Pancreas (tissue), 10 donors: ENCODE data around the gene NSF. TPM values are rescaled to one million over a fixed set of nuclear protein-coding genes. Genes with fewer than 3 reads are reported as not detected.

Experiments
- ATAC-seq, 4 donors: fragments of 200-7000 bp; cut with Tn5 transposase; one replicate each; pipeline versions ENCODE4 v1.8.0 to v1.9.1; 2020; ENCODE audit warnings: mild to moderate bottlenecking in 4 of 4, moderate library complexity in 4 of 4
- DNase-seq, 6 donors: peaks; one replicate each; pipeline ENCODE4 v3.0.0-alpha.2; 2020
- FAIRE-seq: peaks from 2 replicates; lab custom pipeline; 2012; peaks lifted over from hg19 to GRCh38; lab: Jason Lieb, UNC
- H3K27ac ChIP-seq, 4 donors: fragments of 200-600 bp; sonication (generic); 1 replicate in 3 of 4; 2 replicates in 1 of 4; pipeline versions ENCODE4 v1.5.0 to v1.8.0; 2020
- H3K27me3 ChIP-seq, 4 donors: fragments of 200-600 bp; one replicate each; pipeline ENCODE4 v1.8.0; 2021
- H3K36me3 ChIP-seq, 3 donors: fragments of 200-600 bp; sonication (generic) in 1 of 3; one replicate each; pipeline versions ENCODE4 v1.5.0 to v1.8.0; 2020 to 2021
- H3K4me1 ChIP-seq, 3 donors: fragments of 200-600 bp; one replicate each; pipeline ENCODE4 v1.8.0; 2021
- H3K4me3 ChIP-seq, 4 donors: fragments of 200-600 bp; sonication (generic) in 2 of 4; one replicate each; pipeline versions ENCODE4 v1.5.0 to v1.8.0; 2020 to 2021
- H3K9me3 ChIP-seq, 4 donors: fragments of 200-600 bp; one replicate each; pipeline ENCODE4 v1.8.0; 2021
- WGBS, 2 donors: extraction: QIAGEN DNeasy Blood & Tissue Kit; methylation state at CpG; one replicate each; pipeline ENCODE4 v1.1.7; 2013; 5-methylcytosine and 5-hydroxymethylcytosine counted together
- intact Hi-C, 3 donors: fragments of 100-400 bp; cut with DNase I; formaldehyde crosslinking; loops; one replicate each; pipeline versions ENCODE4 v1.11.1 to v1.14.2; 2022
- polyA plus RNA-seq, 2 donors: library from polyadenylated mRNA; stranded (reverse); fragments of 200-250 nt; gene quantifications; one replicate each; pipeline ENCODE4 v1.2.3, GENCODE V29; 2013
- total RNA-seq, 6 donors: library from RNA; stranded (reverse); fragmentation: NEBNext Ultra II Directional in 4 of 6; extraction: Animal tissue kit (Norgen Biotek cat#: 25700) in 4 of 6; gene quantifications; one replicate each; pipeline versions ENCODE4 v1.2.1 to v1.2.4, GENCODE V29; 2021 to 2023
- TF ChIP-seq, protein P1 (sequence below), 4 donors: fragments of 200-600 bp; sonication (generic) in 3 of 4; IDR thresholded peaks; one replicate each; pipeline versions ENCODE4 v1.5.0 to v1.8.0; 2021; ENCODE audit warnings: antibody characterized with exemption in 4 of 4
- donor health status: healthy with polysubstance abuse.
- donor health status: DM: no; HTN: no; CAD: no; lungs with moderate emphysema.
- donor health status: DM: no; HTN: no; CAD: no.
- donor health status: control.
- donor health status: control.
- donor health status: Bipolar disorder and iron deficiency.
- donor health status: DM: yes; HTN: yes; CAD: no.
- donor health status: DM: no; HTN: no; CAD: no.
- donor health status: DM: no; HTN: no; CAD: no.
- donor health status: DM: yes; HTN: yes; CAD: no.

Gene NSF
- total and polyA plus RNA-seq, 8 donors = 6.2 to 32.4 (median 29.0) TPM

DNA sequence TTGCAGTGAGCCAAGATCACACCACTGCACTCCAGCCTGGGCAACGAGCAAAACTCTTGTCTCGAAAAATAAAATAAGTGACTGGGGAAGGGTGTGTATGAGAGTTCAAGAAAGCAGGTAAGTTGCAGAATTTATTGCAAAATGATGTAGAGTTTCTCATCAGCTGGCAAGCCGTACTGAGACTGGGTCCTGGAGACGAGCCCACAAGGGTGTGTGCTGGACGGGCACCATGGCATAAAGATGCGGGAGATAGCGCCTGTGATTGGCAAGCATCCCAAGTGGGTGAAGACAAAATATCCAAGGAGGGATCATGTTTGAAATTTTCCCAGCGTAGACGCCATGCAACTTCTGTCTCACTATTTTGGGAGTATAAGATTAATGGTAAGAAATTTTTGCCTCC is 168.7 kb downstream of the NSF start:
- Histone ChIP-seq H3K9me3 (no peaks in the 10 kb centered on the region), H3K4me1 (peaks cover 0 to 5% (median 0%) of the 10 kb centered on the region in 3 donors), H3K27ac (no peak overlapping the region), H3K4me3 (no peak overlapping the region), H3K36me3 (peaks cover 0 to 6% (median 0%) of the 10 kb centered on the region in 3 donors), H3K27me3 (no peaks in the 10 kb centered on the region)
- intact Hi-C loops = no loop called here
- ATAC-seq (no peak), FAIRE-seq (no peak), DNase-seq (no peak)
- 89 to 90% methylated on average over 9 of the region's 9 CpGs for WGBS, 2 donors
- TF ChIP-seq, protein P1, sequence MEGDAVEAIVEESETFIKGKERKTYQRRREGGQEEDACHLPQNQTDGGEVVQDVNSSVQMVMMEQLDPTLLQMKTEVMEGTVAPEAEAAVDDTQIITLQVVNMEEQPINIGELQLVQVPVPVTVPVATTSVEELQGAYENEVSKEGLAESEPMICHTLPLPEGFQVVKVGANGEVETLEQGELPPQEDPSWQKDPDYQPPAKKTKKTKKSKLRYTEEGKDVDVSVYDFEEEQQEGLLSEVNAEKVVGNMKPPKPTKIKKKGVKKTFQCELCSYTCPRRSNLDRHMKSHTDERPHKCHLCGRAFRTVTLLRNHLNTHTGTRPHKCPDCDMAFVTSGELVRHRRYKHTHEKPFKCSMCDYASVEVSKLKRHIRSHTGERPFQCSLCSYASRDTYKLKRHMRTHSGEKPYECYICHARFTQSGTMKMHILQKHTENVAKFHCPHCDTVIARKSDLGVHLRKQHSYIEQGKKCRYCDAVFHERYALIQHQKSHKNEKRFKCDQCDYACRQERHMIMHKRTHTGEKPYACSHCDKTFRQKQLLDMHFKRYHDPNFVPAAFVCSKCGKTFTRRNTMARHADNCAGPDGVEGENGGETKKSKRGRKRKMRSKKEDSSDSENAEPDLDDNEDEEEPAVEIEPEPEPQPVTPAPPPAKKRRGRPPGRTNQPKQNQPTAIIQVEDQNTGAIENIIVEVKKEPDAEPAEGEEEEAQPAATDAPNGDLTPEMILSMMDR (IDR thresholded peaks at IDR 0.05) = no peak

DNA sequence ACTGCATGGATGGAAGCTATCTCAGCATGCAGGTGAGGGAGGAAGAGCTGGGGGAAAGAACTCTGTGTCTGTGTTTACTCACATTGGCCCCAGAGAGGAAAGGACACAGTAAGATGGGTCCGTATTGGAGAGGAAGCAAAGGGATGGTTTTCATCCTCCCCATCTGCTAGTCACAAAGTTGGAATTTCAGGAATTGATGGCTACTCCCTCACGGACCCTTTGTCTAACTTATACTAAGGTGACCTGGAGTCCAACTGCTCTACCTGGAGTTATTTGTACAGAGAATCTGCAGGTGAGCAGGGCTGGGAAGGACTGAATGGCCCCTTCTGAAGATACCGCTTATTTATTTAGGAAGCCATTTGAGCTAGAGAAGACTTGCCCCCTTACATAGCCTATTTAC is 172.9 kb downstream of the NSF start:
- WGBS, 2 donors = 93 to 94% methylated on average over 3 of the region's 3 CpGs
- no peaks in the 10 kb centered on the region for H3K36me3 ChIP-seq
- intact Hi-C loops = no loop called here
- H3K4me3 ChIP-seq = no peak overlapping the region
- TF ChIP-seq, protein P1 (IDR thresholded peaks at IDR 0.05) = no peak
- peaks cover 9 to 13% (median 10%) of the 10 kb centered on the region in 3 donors for H3K4me1 ChIP-seq
- no peak overlapping the region for H3K27ac ChIP-seq
- H3K27me3 ChIP-seq = no peaks in the 10 kb centered on the region
- ATAC-seq (no peak), FAIRE-seq (no peak), DNase-seq (no peak)
- H3K9me3 ChIP-seq = no peaks in the 10 kb centered on the region

DNA sequence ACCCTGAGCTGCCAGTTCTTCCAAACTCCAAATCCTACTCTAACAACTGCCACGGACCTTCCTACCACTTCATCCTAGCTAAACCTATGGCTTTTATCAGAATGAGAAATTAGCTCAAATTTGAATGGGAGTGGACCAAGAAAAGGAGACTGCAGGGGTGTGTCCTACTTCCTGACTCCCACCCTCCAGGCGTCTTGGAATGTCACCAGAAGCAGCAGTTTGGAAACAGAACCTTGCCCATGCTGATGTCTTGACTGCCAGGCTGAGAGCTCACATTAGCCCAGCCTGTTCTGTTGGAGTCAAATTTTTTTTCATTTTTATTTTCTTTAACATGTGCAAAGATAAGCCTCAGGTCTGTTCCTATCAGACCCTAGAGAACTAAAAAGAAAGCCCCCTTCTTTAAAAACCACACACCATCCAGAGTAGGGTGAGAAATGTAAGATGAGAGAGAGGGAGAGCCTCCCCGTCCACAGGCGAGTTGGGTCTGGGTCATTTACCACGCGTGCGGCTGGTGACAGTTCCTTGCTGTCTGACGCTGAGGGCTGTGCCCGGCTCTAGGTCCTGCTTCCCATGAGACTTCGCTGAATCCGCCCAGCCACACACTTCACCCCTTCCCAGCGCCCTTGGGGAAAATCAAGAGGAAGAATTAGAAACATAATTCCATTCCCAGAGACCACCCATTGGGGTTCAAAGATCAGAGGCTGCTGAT is 173.7 kb downstream of the NSF start:
- no peak for FAIRE-seq
- Histone ChIP-seq H3K36me3 (no peaks in the 10 kb centered on the region), H3K4me3 (no peak overlapping the region), H3K4me1 (peaks cover 8 to 13% (median 10%) of the 10 kb centered on the region in 3 donors), H3K27me3 (no peaks in the 10 kb centered on the region), H3K9me3 (no peaks in the 10 kb centered on the region), H3K27ac (peak overlapping the region in 1 of 4 donors; percentile 22)
- no peak for ATAC-seq
- 94% methylated on average over 12 of the region's 12 CpGs for WGBS, 2 donors
- TF ChIP-seq, protein P1 (IDR thresholded peaks at IDR 0.05) = no peak
- intact Hi-C loops = no loop called here
- DNase-seq = peak in 1 of 6 donors; percentile 4

DNA sequence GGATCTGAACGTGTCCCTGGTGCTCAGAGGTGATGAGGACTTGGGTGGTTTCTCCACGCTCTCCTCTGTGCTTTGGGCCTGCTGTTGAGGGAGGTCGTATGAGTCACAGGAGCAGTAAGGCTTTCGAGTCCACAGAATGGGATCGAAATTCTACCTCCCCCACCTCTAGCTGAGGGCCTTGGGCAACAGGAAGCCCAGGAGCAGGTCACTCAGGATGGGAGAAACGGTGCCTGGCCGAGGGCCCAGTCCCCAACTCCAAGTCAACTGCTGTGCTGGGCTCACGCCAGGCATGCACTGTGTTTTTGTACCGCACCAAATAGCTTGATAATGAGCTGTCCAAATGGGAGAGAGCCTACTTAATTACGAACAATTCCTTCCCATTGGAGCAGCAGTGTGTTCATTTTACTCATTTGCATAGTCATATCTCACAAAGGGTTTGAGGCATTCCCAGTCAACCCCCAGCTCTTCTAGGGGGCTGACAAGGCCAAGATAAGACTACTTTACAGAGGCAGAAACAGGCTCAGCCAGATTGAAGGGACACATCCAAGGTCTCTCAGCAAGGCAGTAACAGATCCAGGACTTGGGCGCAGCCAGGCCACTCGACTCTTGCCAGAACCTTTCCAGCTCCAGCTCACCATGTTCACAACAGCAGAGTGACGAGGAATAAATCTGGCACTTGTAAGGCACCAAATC is 174.4 kb downstream of the NSF start:
- Histone ChIP-seq H3K4me1 (peaks cover 8 to 13% (median 10%) of the 10 kb centered on the region in 3 donors), H3K36me3 (no peaks in the 10 kb centered on the region), H3K4me3 (no peak overlapping the region), H3K9me3 (no peaks in the 10 kb centered on the region), H3K27ac (peak overlapping the region in 1 of 4 donors; percentile 22), H3K27me3 (no peaks in the 10 kb centered on the region)
- 30 to 33% methylated on average over 13 of the region's 13 CpGs for WGBS, 2 donors
- DNase-seq (peak in 5 of 6 donors; percentile 43 to 81 (median 78)), FAIRE-seq (no peak), ATAC-seq (peak; percentile 72 to 89 (median 86))
- TF ChIP-seq, protein P1 (IDR thresholded peaks at IDR 0.05) = no peak
- intact Hi-C loops = no loop called here
